Measurements from ENCODE around the gene FYB1. TPM values are rescaled to one million over a fixed set of nuclear protein-coding genes. Genes with fewer than 3 reads are reported as not detected.

Gene FYB1
- total and polyA plus RNA-seq, 5 donors from 2014 or later: 197 to 639 (median 227) TPM

DNA sequence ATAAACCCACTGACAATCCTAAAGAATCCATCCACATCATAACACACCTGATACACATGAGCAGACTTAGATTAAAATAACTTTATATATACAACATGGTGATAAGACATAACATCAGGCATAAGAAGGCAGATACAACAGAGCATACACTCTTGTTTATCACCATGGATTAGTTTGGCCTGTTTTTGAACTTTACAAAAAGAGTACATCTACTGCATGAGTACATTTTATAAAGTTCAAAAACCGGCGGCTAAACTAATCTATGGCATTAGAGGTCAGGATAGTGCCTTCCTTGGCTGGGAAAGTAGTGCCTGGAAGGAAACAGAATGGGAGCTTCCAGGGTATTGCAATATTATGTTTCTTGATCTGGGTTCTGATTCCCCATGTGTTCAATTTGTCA, 160.3 kb downstream of the FYB1 start:
- DNase-seq (no peak), ATAC-seq (ENCODE audit: low read depth in 2 of 2) (no peak)
- Mint-ChIP-seq H3K9me3 (no peaks in the 10 kb centered on the region), H3K27me3 (no peaks in the 10 kb centered on the region), H3K4me3 (peak overlapping the region; percentile 33 to 59 (median 55)), H3K27ac (peak overlapping the region in 2 of 3 donors; percentile 12 to 24), H3K4me1 (peaks cover 55 to 78% (median 65%) of the 10 kb centered on the region in 4 donors), H3K36me3 (peaks cover 8% of the 10 kb centered on the region)
- Histone ChIP-seq H3K36me3 (ENCODE audit: control insufficient read depth, insufficient read depth, low read length) (peaks cover 6% of the 10 kb centered on the region), H3K27me3 (ENCODE audit: control insufficient read depth, insufficient read depth, low read length) (no peaks in the 10 kb centered on the region), H3K4me1 (ENCODE audit: control insufficient read depth, insufficient read depth, low read length, poor library complexity, severe bottlenecking) (peaks cover 42% of the 10 kb centered on the region), H3K4me3 (ENCODE audit: low read depth, low read length) (peak overlapping the region; percentile 76), H3K27ac (ENCODE audit: insufficient read depth, low read length, poor library complexity, severe bottlenecking) (peak overlapping the region; percentile 61), H3K9me3 (ENCODE audit: control insufficient read depth in 2 of 2, low read length in 2 of 2) (no peaks in the 10 kb centered on the region)

DNA sequence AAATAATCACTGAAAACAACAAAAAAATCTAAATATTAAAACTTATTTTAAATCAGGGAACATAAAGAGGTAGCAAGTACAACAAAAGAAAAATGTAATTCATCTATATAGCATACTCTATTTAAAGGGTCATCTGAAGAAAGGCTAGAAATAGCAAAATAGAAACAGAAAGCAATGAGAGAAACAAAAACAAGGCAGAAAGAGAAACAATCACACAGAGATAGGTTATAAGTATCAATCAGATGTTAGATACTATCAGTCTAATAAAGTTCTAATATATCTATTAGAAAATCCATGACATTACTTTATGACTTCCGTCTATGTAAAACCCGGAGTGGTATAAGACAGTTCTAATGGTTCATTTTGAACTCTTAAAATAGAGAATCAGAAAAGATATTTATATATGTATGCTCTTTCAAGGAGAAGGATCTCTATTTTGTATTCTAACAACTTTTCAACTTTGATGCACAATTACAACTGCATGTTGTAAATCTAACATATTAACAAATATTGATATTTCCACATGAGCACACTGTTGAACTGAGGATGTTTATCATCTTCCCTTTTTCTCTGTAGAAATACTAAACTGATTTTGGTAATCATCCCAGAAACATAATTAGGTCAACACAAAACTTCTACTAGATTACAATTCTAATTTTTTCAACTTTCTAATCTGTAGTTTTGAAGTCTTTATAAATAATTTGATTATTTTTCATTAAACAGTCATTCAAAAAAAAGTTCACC, 161.0 kb downstream of the FYB1 start:
- Mint-ChIP-seq H3K4me3 (peak overlapping the region; percentile 16 to 88 (median 60)), H3K27ac (peak overlapping the region in 1 of 3 donors; percentile 24), H3K4me1 (peaks cover 55 to 77% (median 62%) of the 10 kb centered on the region in 4 donors), H3K27me3 (no peaks in the 10 kb centered on the region), H3K36me3 (peaks cover 9% of the 10 kb centered on the region), H3K9me3 (no peaks in the 10 kb centered on the region)
- no peaks in the 10 kb centered on the region for H3K27me3 ChIP-seq (ENCODE audit: control insufficient read depth, insufficient read depth, low read length)
- no peaks in the 10 kb centered on the region for H3K9me3 ChIP-seq (ENCODE audit: control insufficient read depth in 2 of 2, low read length in 2 of 2)
- DNase-seq (peak in 1 of 3 donors; percentile 10), ATAC-seq (ENCODE audit: low read depth in 2 of 2) (no peak)
- peak overlapping the region; percentile 61 for H3K27ac ChIP-seq (ENCODE audit: insufficient read depth, low read length, poor library complexity, severe bottlenecking)
- peaks cover 36% of the 10 kb centered on the region for H3K4me1 ChIP-seq (ENCODE audit: control insufficient read depth, insufficient read depth, low read length, poor library complexity, severe bottlenecking)
- peak overlapping the region; percentile 76 for H3K4me3 ChIP-seq (ENCODE audit: low read depth, low read length)
- H3K36me3 ChIP-seq (ENCODE audit: control insufficient read depth, insufficient read depth, low read length): peaks cover 6% of the 10 kb centered on the region

DNA sequence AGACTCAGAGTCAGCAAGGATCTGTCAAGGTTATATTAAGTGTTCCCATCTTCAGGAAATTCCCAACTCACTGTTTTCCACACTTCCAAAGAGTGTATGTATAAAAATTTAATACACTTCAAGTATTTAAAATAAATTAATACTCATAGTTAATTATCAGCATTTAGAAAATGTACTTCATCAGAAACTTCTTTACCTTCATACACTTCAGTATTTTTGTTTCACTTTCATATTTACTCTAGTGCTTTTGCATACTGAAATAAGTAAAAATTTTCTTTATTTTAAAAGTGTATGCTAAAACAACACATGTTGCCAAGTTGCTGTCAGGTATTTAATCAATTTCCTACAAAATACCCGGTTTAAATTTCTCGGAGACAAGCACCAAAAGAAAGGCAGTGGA, 161.6 kb downstream of the FYB1 start:
- no peaks in the 10 kb centered on the region for H3K9me3 ChIP-seq (ENCODE audit: control insufficient read depth in 2 of 2, low read length in 2 of 2)
- Mint-ChIP-seq H3K27ac (no peak overlapping the region), H3K9me3 (no peaks in the 10 kb centered on the region), H3K27me3 (no peaks in the 10 kb centered on the region), H3K36me3 (peaks cover 9% of the 10 kb centered on the region), H3K4me1 (peaks cover 56 to 76% (median 60%) of the 10 kb centered on the region in 4 donors), H3K4me3 (peak overlapping the region; percentile 16 to 88 (median 60))
- ATAC-seq (ENCODE audit: low read depth in 2 of 2) (no peak), DNase-seq (peak in 1 of 3 donors; percentile 43)
- no peaks in the 10 kb centered on the region for H3K27me3 ChIP-seq (ENCODE audit: control insufficient read depth, insufficient read depth, low read length)
- peak overlapping the region; percentile 76 for H3K4me3 ChIP-seq (ENCODE audit: low read depth, low read length)
- H3K4me1 ChIP-seq (ENCODE audit: control insufficient read depth, insufficient read depth, low read length, poor library complexity, severe bottlenecking): peaks cover 29% of the 10 kb centered on the region
- H3K27ac ChIP-seq (ENCODE audit: insufficient read depth, low read length, poor library complexity, severe bottlenecking): peak overlapping the region; percentile 61
- H3K36me3 ChIP-seq (ENCODE audit: control insufficient read depth, insufficient read depth, low read length): peaks cover 6% of the 10 kb centered on the region

DNA sequence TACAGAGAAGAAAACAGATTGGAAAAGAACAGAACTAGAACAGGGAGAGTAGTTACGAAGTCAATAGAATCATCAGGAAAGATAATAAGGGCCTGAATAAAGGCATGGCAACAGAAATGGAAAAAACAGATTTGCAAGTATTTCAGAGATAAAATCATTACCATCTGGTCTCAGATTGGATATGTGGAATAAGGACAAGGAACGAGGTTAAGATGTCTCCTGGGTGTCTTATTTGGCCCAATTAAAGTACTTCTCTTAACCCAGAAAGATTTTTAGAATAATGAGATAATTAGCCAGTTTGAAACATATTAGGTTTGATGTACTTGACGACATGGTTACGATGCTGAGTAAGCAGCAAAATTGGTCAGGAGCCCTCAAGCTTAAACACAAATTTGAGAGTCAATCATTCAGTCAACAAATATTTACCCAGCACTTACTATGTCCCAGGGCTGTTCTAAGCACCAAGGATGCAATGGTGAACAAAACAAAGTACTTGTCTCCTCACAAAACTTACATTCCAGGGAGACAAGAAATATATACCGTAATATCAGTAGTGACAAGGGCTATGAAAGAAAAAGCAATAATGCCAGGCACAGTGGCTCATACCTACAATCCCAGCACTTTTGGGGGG, 163.5 kb downstream of the FYB1 start:
- Histone ChIP-seq H3K9me3 (ENCODE audit: control insufficient read depth in 2 of 2, low read length in 2 of 2) (no peaks in the 10 kb centered on the region), H3K36me3 (ENCODE audit: control insufficient read depth, insufficient read depth, low read length) (peaks cover 6% of the 10 kb centered on the region), H3K27me3 (ENCODE audit: control insufficient read depth, insufficient read depth, low read length) (no peaks in the 10 kb centered on the region), H3K4me1 (ENCODE audit: control insufficient read depth, insufficient read depth, low read length, poor library complexity, severe bottlenecking) (peaks cover 28% of the 10 kb centered on the region), H3K4me3 (ENCODE audit: low read depth, low read length) (no peak overlapping the region), H3K27ac (ENCODE audit: insufficient read depth, low read length, poor library complexity, severe bottlenecking) (no peak overlapping the region)
- H3K27me3 Mint-ChIP-seq: no peaks in the 10 kb centered on the region
- ATAC-seq (ENCODE audit: low read depth in 2 of 2) (no peak), DNase-seq (no peak)
- H3K4me3 Mint-ChIP-seq: peak overlapping the region in 3 of 4 donors; percentile 8 to 64 (median 34)
- peaks cover 9% of the 10 kb centered on the region for H3K36me3 Mint-ChIP-seq
- no peaks in the 10 kb centered on the region for H3K9me3 Mint-ChIP-seq
- H3K4me1 Mint-ChIP-seq: peaks cover 55 to 76% (median 61%) of the 10 kb centered on the region in 4 donors
- no peak overlapping the region for H3K27ac Mint-ChIP-seq

Other genes starting within 250 kb of the FYB1 start
- 84.0 TPM for gene RICTOR, start 145.2 kb downstream of the FYB1 start, total RNA-seq
- gene RICTOR, start 145.2 kb downstream of the FYB1 start, polyA plus RNA-seq: 10 to 100 TPM; 11.3 to 16.2 (median 14.5) TPM
- gene C9, start 144.9 kb upstream of the FYB1 start, total RNA-seq: not detected
- gene C9, start 144.9 kb upstream of the FYB1 start, polyA plus RNA-seq: not detected
- 4.2 TPM for gene DAB2, start 205.4 kb upstream of the FYB1 start, total RNA-seq
- gene DAB2, start 205.4 kb upstream of the FYB1 start, polyA plus RNA-seq: not detected

Measured in CD4-positive, CD25-positive, alpha-beta regulatory T cell (primary cell).